ENCODE results near the gene ATOSA.

Gene ATOSA

GRCh38 chr15:52717924-52718323 lies 38.7 kb upstream of the ATOSA start:
- no peak for ATAC-seq
- TF ChIP-seq ZNF8 (CRISPR knock-in tag; IDR thresholded peaks at IDR 0.05) = no peak
- TF ChIP-seq, protein P1, sequence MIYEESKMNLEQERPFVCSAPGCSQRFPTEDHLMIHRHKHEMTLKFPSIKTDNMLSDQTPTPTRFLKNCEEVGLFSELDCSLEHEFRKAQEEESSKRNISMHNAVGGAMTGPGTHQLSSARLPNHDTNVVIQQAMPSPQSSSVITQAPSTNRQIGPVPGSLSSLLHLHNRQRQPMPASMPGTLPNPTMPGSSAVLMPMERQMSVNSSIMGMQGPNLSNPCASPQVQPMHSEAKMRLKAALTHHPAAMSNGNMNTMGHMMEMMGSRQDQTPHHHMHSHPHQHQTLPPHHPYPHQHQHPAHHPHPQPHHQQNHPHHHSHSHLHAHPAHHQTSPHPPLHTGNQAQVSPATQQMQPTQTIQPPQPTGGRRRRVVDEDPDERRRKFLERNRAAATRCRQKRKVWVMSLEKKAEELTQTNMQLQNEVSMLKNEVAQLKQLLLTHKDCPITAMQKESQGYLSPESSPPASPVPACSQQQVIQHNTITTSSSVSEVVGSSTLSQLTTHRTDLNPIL (CRISPR knock-in tag; IDR thresholded peaks at IDR 0.05; ENCODE audit: low read depth) = no peak
- no peak for TF ChIP-seq ARNTL (CRISPR knock-in tag; IDR thresholded peaks at IDR 0.05; ENCODE audit: borderline replicate concordance, low read depth)
- TF ChIP-seq, protein P2, sequence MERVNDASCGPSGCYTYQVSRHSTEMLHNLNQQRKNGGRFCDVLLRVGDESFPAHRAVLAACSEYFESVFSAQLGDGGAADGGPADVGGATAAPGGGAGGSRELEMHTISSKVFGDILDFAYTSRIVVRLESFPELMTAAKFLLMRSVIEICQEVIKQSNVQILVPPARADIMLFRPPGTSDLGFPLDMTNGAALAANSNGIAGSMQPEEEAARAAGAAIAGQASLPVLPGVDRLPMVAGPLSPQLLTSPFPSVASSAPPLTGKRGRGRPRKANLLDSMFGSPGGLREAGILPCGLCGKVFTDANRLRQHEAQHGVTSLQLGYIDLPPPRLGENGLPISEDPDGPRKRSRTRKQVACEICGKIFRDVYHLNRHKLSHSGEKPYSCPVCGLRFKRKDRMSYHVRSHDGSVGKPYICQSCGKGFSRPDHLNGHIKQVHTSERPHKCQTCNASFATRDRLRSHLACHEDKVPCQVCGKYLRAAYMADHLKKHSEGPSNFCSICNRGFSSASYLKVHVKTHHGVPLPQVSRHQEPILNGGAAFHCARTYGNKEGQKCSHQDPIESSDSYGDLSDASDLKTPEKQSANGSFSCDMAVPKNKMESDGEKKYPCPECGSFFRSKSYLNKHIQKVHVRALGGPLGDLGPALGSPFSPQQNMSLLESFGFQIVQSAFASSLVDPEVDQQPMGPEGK (CRISPR knock-in tag; IDR thresholded peaks at IDR 0.05; ENCODE audit: borderline replicate concordance) = no peak
- no peak for TF ChIP-seq RARB (CRISPR knock-in tag; IDR thresholded peaks at IDR 0.05)
- no peak for TF ChIP-seq TCF4 (CRISPR knock-in tag; IDR thresholded peaks at IDR 0.05; ENCODE audit: borderline replicate concordance)
- TF ChIP-seq BACH2 (CRISPR knock-in tag; IDR thresholded peaks at IDR 0.05; ENCODE audit: borderline replicate concordance) = no peak
- TF ChIP-seq CSDC2 (CRISPR knock-in tag; IDR thresholded peaks at IDR 0.05) = no peak
- TF ChIP-seq PPARA (CRISPR knock-in tag; IDR thresholded peaks at IDR 0.05; ENCODE audit: borderline replicate concordance) = no peak
- TF ChIP-seq GLIS3 (CRISPR knock-in tag; IDR thresholded peaks at IDR 0.05) = no peak
- TF ChIP-seq, protein P3, sequence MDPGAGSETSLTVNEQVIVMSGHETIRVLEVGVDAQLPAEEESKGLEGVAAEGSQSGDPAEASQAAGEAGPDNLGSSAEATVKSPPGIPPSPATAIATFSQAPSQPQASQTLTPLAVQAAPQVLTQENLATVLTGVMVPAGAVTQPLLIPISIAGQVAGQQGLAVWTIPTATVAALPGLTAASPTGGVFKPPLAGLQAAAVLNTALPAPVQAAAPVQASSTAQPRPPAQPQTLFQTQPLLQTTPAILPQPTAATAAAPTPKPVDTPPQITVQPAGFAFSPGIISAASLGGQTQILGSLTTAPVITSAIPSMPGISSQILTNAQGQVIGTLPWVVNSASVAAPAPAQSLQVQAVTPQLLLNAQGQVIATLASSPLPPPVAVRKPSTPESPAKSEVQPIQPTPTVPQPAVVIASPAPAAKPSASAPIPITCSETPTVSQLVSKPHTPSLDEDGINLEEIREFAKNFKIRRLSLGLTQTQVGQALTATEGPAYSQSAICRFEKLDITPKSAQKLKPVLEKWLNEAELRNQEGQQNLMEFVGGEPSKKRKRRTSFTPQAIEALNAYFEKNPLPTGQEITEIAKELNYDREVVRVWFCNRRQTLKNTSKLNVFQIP (CRISPR knock-in tag; IDR thresholded peaks at IDR 0.05; ENCODE audit: borderline replicate concordance, low read depth) = no peak
- TF ChIP-seq CSRNP3 (CRISPR knock-in tag; IDR thresholded peaks at IDR 0.05) = no peak
- no peak for TF ChIP-seq OSR1 (CRISPR knock-in tag; IDR thresholded peaks at IDR 0.05)
- no peak for TF ChIP-seq SNAI2 (CRISPR knock-in tag; IDR thresholded peaks at IDR 0.05)
- TF ChIP-seq ESRRG (CRISPR knock-in tag; IDR thresholded peaks at IDR 0.05) = no peak
- TF ChIP-seq ZFP30 (CRISPR knock-in tag; IDR thresholded peaks at IDR 0.05) = no peak
- no peak for TF ChIP-seq ZNF565 (CRISPR knock-in tag; conservative IDR thresholded peaks at IDR 0.05; ENCODE audit: low read depth)
- no peak for TF ChIP-seq ISL1 (CRISPR knock-in tag; IDR thresholded peaks at IDR 0.05)
- no peak for TF ChIP-seq ZC3H10 (CRISPR knock-in tag; IDR thresholded peaks at IDR 0.05)

- no peak for ATAC-seq
- TF ChIP-seq OSR1 (CRISPR knock-in tag; IDR thresholded peaks at IDR 0.05) (no peak), ISL1 (CRISPR knock-in tag; IDR thresholded peaks at IDR 0.05) (no peak), ZC3H10 (CRISPR knock-in tag; IDR thresholded peaks at IDR 0.05) (no peak), CSDC2 (CRISPR knock-in tag; IDR thresholded peaks at IDR 0.05) (no peak), ZNF565 (CRISPR knock-in tag; conservative IDR thresholded peaks at IDR 0.05; ENCODE audit: low read depth) (no peak), TOX (CRISPR knock-in tag; IDR thresholded peaks at IDR 0.05; ENCODE audit: borderline replicate concordance) (no peak), CSRNP3 (CRISPR knock-in tag; IDR thresholded peaks at IDR 0.05) (no peak), GLIS3 (CRISPR knock-in tag; IDR thresholded peaks at IDR 0.05) (no peak), SNAI2 (CRISPR knock-in tag; IDR thresholded peaks at IDR 0.05) (no peak), ESRRG (CRISPR knock-in tag; IDR thresholded peaks at IDR 0.05) (no peak), TCF4 (CRISPR knock-in tag; IDR thresholded peaks at IDR 0.05; ENCODE audit: borderline replicate concordance) (no peak), ARNTL (CRISPR knock-in tag; IDR thresholded peaks at IDR 0.05; ENCODE audit: borderline replicate concordance, low read depth) (no peak), ZNF8 (CRISPR knock-in tag; IDR thresholded peaks at IDR 0.05) (no peak), ZFP3 (CRISPR knock-in tag; IDR thresholded peaks at IDR 0.05) (no peak), ZNF70 (CRISPR knock-in tag; IDR thresholded peaks at IDR 0.05) (no peak), PPARA (CRISPR knock-in tag; IDR thresholded peaks at IDR 0.05; ENCODE audit: borderline replicate concordance) (no peak)
- TF ChIP-seq, protein P3 (CRISPR knock-in tag; IDR thresholded peaks at IDR 0.05; ENCODE audit: borderline replicate concordance, low read depth) = no peak
- TF ChIP-seq, protein P1 (CRISPR knock-in tag; IDR thresholded peaks at IDR 0.05; ENCODE audit: low read depth) = no peak
Measured at GRCh38 chr15:52717481-52717880, 38.3 kb upstream of the ATOSA start.

Data from SK-N-SH treated with all-trans-retinoic acid at 6 μM for 48 hours (cell line).